ENCODE results near the gene TNP1.

Gene TNP1, protein sequence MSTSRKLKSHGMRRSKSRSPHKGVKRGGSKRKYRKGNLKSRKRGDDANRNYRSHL

DNA sequence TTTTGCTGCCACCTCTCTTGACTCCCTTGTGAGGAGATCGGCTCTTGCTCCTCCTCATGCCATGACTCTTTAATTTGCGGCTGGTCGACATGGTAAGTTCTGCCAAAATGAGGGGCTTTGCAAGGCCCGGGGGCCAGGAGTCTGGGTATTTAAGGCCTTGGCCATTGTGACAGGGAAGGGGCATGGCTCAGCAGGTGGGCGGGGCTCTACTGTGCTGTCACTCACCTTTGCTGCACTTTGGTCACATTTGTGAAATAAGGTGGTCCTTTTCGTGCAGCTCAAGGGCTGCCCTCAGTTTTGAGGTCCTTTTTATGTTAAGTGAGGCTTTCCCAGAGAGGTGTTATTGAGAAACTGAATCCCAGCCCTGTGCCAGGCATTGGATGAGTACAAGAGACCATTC lies at the start of gene TNP1:
TNP1 (minus strand) TSS at position 121 of the 400 bp plus-strand sequence; CDS start at position 91, 30 bp downstream.
- no peak for DNase-seq (ENCODE audit: low read depth in 2 of 2)

DNA sequence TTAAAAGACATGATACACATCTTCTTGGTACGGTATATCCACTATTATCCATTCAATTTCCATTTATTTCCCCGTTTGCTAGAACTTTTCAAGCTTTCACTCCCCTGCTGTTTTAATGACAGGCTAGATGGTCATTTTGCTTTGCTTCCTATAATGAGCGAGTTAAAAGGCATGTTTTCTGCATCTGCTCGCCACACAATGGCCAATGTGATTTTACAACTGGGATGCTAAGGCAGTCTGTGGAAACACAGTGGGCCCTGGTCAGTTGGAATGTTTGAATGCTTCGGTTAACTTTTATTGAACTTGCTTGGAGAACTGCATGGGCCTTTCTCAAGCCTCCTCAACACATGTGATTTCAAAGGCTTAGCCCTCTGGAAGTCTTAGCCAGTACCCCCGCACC lies 48.4 kb upstream of the TNP1 start:
- no peak for DNase-seq (ENCODE audit: low read depth in 2 of 2)

DNA sequence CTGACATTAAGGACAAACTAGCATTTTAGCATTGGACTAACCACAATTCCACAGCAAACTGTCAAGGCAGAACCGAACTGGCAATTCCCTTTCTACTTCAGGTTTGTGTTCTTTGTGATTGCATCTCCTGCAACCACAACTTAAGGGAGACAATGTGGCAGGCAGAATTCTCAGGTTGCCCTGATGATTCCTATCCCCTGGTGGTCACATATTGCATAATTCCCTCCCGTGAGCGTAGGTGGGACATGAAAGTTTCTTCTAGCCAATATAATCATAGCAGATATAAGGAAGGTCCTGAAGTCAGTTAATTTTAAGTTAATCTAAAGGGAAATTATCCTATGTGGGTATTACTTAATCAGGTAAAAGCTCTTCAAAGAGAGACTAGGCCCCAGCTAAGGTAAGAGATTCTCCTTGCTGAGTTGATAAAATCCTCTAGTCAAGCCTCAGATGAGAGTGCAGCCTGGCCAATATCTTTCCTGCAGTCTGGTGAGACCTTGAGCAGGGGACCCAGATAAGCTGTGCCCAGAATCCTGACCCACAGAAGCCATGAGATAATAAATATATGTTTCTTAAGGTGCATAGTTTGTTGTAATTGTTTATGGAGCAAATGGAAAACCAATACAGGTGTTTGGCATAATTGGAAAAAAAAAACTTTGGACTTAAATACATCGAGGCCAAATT lies 45.9 kb upstream of the TNP1 start:
- no peak for DNase-seq (ENCODE audit: low read depth in 2 of 2)

DNA sequence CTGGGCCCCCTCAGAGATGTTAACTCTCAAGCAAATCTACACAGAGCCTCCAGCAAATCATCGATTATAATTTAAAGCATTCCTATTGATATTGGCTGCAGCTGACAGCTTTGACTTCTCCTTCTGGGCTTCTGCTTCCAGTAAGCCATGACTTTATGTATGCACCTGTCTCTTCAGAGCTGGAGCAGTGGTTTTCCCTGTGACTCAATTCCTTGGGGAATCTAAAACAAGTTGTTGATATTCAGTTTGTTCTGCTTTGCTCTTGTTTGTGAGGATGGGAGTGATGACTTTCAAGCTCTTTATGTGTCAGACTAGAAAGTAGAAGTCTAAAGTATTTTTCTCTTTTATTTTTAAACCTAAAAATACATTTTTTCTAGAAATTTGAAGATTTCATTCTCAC lies 45.1 kb upstream of the TNP1 start:
- DNase-seq (ENCODE audit: low read depth in 2 of 2) = no peak

DNA sequence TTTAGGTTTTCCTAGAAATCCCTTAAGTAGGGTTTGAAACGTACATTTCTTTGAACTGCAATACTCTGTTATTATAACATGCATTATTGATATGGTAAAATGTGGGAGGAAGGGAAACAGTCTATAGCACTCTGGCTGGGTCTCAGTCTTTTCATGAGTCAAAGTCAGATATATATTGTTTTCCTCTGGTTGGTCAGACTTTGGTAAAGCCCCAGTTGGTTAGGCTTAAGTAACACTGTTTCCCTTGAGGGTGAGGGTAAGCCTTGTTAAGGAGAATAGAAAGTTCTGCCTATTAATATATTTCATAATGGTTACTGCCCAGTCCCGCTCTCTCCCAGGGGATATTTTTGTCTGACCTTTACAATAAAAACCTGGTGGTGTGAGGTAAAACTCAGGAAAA lies 44.7 kb upstream of the TNP1 start:
- DNase-seq (ENCODE audit: low read depth in 2 of 2) = no peak

DNA sequence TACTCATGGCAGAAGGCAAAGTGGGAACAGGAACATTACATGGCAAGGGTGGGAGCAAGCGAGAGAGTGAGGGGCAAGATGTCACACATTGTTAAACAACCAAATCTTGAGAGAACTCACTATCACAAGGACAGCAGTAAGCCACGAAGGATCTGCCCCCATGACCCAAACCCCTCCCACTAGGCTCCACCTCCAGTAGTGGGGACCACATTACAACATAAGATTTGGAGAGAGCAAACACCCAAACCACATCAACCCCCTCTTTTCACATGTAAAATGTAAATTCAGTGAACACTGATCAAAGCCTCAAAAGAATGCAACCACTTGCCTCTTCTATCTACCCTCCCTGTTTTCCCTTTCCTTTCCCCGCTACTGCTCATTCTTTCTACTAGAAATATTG lies 43.6 kb upstream of the TNP1 start:
- DNase-seq (ENCODE audit: low read depth in 2 of 2) = no peak

DNA sequence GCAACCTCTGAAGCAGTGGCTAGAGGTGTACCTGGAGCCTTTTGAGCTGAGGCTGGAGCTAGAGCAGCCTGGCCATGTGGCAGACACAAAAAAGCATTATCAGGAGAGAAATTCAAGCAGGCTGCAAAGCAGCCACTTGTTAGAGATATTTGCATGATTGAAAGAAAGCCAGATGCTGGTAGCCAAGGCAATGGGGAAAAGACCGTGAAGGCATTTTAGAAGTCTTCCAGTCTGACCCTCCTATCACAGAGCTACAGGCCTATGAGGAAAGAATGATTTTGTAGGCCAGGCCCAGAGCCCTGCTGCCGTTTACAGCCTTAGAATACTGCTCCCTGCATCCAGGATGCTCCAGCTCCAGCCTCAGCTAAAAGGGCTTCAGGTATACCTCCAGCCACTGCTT lies 41.4 kb upstream of the TNP1 start:
- DNase-seq (ENCODE audit: low read depth in 2 of 2) = no peak

DNA sequence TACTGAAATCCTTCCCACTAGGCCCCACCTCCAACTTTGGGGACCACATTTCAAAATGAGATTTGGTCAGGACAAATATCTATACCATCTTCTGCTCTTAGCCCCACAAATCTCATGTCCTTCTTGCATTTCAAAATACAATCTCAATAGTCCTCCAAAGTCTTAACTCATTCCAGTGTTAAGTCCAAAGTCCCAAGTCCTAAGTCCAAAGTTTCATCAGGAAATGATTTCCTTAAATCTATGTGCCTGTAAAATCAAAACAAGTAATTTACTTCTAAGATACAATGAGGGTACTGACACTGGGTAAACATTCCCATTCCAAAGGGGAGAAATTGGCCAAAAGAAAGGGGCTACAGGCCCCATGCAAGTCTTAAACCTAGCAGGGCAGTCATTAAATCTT lies 40.5 kb upstream of the TNP1 start:
- no peak for DNase-seq (ENCODE audit: low read depth in 2 of 2)

DNA sequence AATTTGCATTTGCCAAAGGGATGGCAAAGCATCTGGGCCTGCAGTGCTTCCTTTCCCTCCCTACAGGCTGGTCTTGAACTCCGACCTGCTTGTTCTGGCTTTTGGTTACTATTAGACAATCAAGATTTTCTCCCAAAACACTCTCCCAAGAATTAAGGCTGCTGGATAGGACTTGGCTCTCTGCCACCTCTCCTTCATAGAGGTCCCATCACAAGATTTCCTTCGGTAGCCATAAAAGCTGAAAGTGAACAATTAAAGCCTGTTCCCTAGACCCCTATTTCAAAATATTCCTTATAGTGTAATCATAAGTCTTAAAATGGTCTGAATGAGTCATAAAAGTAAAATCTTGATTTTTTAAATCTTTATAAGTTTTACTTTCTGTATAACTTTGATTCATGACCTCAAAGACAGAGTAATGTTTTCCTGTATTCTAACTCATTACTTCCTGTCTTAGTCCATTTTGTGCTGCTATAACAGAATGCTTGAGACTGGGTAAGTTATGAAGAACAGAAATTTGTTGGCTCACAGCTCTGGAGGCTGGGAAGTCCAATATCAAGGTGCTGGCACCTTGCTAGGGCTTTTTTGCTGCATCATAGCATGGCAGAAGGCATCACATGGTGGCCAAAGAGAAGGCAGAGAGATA lies 37.8 kb upstream of the TNP1 start:
- no peak for DNase-seq (ENCODE audit: low read depth in 2 of 2)

DNA sequence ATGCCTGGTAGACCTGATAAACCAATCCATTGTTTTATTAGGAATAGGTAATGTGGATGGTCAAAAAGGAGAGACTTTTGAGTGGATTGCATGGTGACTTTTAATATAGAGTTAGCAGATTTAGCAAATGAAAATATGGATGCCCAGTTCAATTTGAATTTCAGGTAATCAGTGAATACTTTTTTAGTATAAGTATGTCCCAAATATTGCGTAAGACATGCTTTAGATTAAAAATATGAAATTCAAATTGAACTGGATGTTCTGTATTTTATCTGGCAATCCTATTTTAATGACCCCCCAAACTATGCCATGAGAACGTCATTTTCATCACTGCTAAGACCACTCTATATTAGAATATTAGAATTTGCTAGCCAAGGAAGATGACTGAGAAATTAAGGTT lies 30.3 kb upstream of the TNP1 start:
- DNase-seq (ENCODE audit: low read depth in 2 of 2) = no peak

DNA sequence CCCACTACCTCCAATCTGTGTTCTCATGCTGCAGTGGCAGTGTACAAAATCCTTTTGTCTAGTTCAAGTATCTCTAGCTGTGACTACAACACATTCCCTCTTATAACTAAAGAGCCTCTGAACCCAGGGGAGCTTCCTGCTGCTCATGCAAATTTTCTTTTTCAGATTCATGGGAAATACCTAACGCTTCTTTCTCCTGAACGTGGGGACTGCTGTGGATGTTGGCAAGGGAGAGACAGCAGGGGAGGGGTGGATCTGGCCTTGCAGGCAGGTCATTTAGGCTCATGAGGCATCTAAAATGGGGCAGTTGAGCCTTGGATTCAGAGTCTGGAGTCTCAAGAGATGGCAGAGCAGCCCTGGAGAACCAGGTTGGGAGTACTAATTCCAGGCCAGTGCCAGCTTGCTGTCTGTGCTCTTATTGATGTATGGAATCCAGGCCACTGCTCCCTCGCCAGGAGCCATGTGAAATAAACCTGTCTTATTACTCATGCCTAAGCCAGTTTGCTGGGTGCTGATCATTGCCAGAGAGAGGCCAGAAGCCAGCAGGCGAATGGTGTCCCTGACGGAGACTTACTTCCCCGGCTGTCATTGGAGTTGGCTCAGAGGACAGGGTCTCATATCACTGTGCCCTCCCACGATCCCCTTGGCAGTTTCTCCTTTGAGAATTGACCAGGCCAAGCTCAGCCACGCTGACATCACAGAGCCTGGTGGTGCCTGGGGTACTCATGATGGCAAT lies 29.2 kb upstream of the TNP1 start:
- no peak for DNase-seq (ENCODE audit: low read depth in 2 of 2)

DNA sequence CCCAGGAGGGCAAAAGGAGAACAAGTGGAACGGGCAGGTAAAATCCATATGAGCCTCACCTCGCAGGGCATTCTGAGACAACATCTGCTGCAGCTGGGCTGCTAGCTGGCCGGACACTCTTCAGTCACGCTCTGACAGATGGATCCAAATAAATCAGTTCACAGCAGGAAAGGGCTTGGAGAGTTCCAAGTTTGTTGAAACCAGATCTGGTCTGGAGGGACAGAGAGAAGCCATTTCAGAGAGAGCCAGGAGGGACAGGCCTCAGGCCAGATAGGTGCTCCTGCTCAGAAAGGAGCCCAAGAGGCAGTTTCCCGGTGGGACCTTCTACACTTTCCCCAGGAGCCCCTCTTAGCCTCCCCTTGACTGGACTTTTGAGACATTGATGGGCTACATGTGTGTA lies 28.2 kb upstream of the TNP1 start:
- DNase-seq (ENCODE audit: low read depth in 2 of 2) = no peak

DNA sequence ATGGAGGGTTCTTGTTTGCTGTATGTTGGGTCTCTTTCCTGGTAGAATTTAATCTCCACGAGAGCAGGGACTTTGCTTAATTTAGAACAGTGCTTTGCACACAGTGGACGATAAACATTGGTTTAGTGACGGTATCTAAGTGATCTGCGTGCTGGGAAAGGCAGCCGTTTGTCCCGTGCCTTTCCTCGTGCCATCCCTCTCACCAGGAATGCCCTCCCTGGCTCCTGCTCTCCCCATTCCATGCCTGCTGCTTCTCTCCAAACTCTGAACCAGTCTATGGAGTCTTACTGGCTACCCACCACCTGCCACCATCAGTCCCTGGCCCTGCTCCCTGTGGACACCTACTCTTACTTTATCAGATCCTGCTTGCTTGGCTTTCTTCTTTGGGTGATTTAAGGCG lies 27.3 kb upstream of the TNP1 start:
- no peak for DNase-seq (ENCODE audit: low read depth in 2 of 2)

DNA sequence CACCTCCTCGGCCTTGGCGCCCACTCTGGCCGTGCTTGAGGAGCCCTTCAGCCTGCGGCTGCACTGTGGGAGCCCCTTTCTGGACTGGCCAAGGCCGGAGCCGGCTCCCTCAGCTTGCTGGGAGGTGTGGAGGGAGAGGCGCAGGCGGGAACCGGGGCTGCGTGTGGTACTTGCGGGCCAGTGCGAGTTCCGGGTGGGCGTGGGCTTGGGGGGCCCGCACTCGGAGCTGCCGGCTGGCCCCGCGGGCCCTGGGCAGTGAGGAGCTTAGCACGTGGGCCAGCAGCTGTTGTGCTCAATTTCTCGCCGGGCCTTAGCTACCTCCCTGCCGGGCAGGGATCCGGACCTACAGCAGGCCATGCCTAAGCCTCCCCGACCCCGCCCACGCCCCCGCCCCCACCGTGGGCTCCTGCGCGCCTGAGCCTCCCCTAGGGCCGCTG lies 25.3 kb upstream of the TNP1 start:
- no peak for DNase-seq (ENCODE audit: low read depth in 2 of 2)

DNA sequence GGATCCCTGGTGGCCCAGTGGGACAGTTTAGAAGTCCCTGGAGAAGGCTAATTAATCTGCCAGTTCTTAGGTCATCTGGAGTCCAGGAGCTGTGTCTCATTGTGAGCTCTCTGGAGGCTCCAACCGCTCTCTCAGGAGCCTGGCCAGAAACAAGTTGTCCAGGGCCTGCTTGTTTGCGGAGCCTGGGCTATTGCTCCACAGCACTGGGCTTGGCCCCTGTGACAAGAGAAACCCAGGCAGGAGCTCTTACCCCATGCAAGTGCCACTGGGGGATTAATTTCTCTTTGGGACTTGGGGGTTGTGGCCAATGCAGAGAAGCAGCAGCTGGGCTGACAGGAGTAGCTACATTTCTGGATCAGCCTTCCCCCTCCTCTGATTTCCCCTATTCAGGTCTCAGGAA lies 24.5 kb upstream of the TNP1 start:
- no peak for DNase-seq (ENCODE audit: low read depth in 2 of 2)

DNA sequence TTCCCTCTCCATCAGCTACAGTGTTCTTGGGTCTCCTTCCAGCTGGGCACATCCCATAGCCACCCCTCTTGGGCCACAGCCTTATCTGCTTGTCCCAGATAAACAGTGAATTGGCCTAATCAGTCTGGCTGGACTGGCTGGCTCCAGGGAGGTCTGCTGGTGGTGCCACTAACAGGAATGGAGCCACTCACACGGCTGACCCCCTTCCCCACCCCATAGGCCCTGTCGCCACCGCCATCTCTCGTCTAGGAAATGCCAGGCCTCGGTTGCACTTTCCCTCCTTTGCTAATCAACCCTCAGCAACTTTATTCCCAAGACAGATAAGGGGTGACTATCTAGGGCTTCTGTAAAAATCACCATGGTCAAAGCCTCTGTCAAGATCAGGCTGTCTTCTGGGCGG lies 23.0 kb upstream of the TNP1 start:
- DNase-seq (ENCODE audit: low read depth in 2 of 2) = no peak

DNA sequence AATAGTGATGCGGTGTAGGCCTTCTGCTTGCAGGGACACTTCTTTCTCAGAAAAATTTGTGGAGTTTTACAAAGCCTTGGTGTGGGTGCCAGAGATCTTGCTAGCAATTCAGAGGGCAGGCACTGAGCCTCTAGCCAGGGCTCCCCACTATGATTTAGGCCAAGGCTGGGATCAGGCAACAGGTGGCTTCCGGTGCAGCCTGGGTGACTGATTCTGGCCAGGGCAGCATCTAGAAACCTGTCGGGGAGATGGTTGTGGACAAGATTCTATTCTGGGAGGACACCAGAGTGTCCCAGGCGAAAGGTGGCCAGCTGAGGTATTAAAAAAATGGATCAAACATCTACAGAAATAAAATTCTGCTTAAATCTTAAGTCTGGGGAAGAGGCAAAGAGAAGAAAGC lies 21.5 kb upstream of the TNP1 start:
- DNase-seq (ENCODE audit: low read depth in 2 of 2) = no peak

DNA sequence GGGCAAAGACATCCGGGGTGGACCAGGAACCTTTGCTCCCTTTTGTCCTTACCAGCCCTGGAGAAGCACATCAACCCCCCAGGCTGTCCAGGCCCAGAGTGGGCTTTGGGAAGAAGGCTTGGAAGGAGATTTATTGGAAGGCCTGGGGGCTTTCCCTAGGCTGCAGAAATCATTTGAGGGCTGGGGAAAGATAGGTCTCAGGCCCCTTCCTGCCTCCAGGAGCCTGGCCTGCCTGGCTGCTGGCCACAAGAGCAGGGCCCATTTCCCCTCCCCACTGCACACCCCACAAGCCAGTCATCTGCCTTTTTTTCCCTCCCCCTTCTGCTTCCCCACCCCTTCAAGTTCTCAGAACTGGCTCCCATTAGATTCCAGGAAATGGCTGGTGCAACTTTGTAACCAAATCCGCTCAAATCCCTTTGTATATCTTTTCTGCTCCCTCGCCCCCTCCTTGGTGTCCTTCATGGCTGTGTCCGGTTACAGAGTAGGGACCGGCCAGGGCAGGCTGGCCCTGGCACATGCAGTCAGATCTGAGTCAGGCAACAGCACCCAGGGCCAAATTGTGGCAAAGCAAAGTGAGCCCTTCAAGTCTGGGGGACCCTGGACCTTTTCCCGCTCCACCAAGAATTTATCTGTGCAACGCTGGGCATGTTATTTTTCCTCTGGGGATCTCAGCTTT lies 20.8 kb upstream of the TNP1 start:
- DNase-seq (ENCODE audit: low read depth in 2 of 2) = no peak

DNA sequence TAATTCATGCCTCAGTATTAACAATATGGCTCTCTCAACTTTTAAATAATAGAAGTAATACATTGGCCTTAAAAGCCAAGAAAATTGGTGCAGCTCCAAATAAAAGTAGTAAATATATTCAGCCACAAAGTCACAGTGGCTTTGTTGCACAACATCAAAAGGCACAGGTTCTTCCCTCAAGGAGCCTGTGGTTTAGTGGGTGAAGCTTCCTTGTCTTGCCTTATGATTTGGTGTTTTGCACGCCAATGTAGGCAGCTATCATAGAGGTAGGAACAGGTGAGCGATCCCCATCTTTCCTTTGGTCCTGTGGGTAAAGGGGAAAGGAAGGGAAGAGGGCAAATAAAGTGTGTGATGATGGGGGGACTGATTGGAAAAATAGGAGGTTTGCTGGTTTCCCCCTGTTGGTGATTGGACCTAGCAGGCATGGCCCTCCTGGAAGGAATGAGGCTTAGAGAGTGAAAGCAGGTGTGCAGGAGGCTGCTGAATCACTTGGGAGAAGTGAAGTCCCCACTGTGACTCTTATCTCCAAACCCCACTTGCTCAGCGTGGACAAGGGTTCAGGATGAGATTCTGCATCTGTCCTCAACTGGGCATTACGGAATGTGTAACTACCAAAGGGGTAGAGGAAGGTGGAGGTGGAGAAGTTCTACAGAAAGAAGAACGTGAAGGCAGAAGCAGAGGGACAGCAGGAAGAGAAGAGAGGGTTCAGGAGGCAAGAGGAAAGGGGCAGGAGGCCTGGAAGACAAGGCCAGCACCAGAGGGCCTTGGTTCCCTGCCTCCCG lies 20.1 kb upstream of the TNP1 start:
- DNase-seq (ENCODE audit: low read depth in 2 of 2) = no peak

DNA sequence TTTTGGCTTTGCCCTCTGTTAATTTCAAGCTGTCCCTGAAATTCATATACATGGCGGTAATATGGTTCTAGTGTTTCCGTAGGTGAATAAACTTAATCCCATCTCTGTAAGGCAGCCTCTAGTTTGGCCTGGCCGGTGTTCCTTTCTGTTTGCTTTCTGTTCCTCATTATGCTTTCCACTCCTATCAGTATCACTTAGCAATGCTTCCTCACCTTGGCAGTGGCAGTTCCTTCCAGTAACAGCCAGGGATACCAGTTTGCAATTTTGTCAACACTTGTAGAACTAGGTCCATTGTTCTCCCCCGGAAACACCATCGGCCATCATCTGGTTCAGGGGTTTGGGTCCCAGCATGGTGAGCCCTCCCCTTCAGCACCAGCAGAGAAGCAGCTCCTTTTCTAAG lies 18.2 kb upstream of the TNP1 start:
- DNase-seq (ENCODE audit: low read depth in 2 of 2) = no peak

DNA sequence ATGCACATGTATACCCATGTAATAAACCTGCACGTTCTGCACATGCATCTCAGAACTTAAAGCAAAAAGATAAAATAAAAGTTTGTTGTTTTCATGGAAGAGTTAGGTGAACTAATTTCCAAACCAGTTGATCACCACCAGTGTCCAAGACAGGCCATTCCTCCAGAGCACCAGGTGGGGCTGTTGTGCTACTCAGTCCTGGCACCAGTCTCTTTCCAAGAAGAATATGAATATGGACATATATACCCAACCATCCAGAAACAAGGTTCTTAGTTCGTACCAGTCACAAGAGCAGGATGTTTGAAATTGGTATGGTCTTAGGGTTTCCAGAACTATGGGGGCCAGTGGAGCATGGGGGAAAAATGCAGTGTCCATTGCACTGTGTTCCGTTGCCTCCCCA lies 17.2 kb upstream of the TNP1 start:
- DNase-seq (ENCODE audit: low read depth in 2 of 2) = no peak

DNA sequence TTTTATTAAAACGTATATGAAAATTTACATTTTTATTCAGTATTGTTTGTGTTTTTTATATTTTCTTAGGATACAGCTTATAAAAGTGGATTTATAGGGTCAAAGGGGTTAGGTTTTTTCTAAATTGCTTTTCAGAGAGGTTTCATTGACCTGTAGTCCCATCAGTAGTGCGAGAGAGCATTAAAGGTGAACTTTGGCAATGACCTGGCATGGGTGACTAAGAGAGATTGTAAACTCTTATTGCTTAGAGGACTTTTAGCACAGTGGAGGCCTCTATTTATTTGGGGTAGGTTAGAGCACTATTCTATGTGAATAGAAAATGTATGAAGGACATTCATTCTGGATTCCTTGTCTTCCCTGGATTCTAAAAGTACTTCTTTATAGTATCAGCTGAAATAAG lies 16.0 kb upstream of the TNP1 start:
- no peak for DNase-seq (ENCODE audit: low read depth in 2 of 2)

All from stimulated activated CD4-positive, alpha-beta T cell treated with anti-CD3 and anti-CD28 coated beads, Interleukin-4, amount 100 ng/mL, for 48 hours (primary cell).